ENCODE results near the gene PRDM5. TPM values are rescaled to one million over a fixed set of nuclear protein-coding genes. Genes with fewer than 3 reads are reported as not detected.
A peak's percentile ranks its signal among the peaks of the same experiment; 100 is the strongest.

PRDM5 gene
- total RNA-seq (10 to 100 TPM in 7 of 9 donors, 1 to 10 TPM in 2; 7.1 to 26.1 (median 15.5) TPM), polyA plus RNA-seq (1 to 10 TPM; 3.4 to 6.2 (median 3.6) TPM)
- long read RNA-seq, donor 1: 0 reads
- long read RNA-seq, donor 2: 0 reads
- long read RNA-seq, donor 3, partial matches to known transcripts: 0 of 1 reads
- long read RNA-seq, donor 3, other reads (novel, unspliced or antisense): 0 of 1 reads
- long read RNA-seq, donor 4, partial matches to known transcripts: 1 of 4 reads
- long read RNA-seq, donor 4, other reads (novel, unspliced or antisense): 1 of 4 reads
- long read RNA-seq, donor 5, partial matches to known transcripts: 6 of 12 reads
- long read RNA-seq, donor 5, other reads (novel, unspliced or antisense): 3 of 12 reads
- long read RNA-seq, donor 6, full-length matches to known transcripts: 1 of 4 reads
- long read RNA-seq, donor 6, partial matches to known transcripts: 1 of 4 reads
- long read RNA-seq, donor 6, other reads (novel, unspliced or antisense): 2 of 4 reads
- long read RNA-seq, donor 7, partial matches to known transcripts: 0 of 2 reads
- long read RNA-seq, donor 7, other reads (novel, unspliced or antisense): 0 of 2 reads
- long read RNA-seq, donor 8, partial matches to known transcripts: 0 of 3 reads
- long read RNA-seq, donor 8, other reads (novel, unspliced or antisense): 0 of 3 reads
- long read RNA-seq, donor 9, partial matches to known transcripts: 0 of 1 reads
- long read RNA-seq, donor 9, other reads (novel, unspliced or antisense): 0 of 1 reads
- long read RNA-seq, donor 10, partial matches to known transcripts: 0 of 2 reads
- long read RNA-seq, donor 10, other reads (novel, unspliced or antisense): 0 of 2 reads

DNA sequence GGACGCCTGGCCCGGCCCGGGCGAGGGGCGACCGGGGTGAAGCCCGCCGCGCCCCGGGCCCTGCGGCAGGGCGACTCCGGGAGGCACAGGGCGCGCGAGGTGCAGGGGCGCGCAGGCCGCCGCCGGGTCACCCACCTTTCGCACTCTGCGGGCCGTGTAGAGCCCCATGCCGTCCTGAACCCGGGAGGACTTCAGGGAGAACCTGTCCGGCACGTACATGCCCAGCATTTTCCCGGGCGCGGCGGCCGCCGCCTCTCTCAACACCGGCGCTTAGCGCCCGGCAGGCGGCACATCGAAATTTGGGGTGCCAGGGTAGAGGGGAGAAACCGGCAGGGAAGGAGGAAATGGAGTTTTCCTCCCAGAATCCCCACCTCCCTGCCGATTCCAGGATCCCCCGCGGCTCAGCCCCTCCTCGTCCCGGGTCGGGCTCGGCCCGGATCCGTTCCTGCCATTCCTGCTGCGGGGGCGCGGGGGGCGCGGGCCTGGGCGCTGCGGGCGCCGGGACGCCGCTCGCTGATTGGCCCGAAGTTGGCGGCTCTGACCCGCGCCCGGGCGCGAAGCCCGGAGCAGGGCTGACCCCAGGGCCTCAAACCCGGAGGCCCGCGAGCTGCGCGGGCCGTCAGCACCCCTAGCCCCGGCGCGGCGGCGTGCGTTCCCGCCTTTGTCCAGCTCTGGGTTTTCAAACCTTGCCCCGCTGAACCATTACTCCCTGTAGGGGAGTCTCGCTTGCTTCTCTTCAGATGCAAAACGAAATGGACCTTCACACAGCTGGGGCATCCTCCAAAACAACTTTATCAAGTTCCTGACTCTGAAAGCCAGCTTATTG lies at the start of gene PRDM5:
TSS of gene PRDM5 (minus strand) at position 346 of the 826 bp plus-strand sequence. CDS start at position 228, 118 bp downstream.
- DNase-seq: peak; percentile 54 to 71 (median 63)
- H3K27ac ChIP-seq: peak within 1 kb of the TSS; percentile 5 to 98 (median 90)
- no peaks in the 10 kb centered on the region for H3K36me3 ChIP-seq (replicated peaks in 1 of 2)
- no peaks in the 10 kb centered on the region for H3K9me3 ChIP-seq (replicated peaks in 1 of 3)
- intact Hi-C loops (cut with DNase I): loop anchor here in 1 of 2 donors (10.0 kb wide), 1 partner anchor 208 kb away; no protein-coding TSS in a partner anchor
- WGBS, 4 donors: 0 to 1% (median 1%) methylated on average over 9 to 86 of the region's 86 CpGs
- H3K4me1 ChIP-seq (replicated peaks in 1 of 2): peaks cover 19 to 27% of the 10 kb centered on the region in 2 donors
- peak within 1 kb of the TSS; percentile 33 to 78 (median 54) for H3K4me3 ChIP-seq
- TF ChIP-seq, protein P1, sequence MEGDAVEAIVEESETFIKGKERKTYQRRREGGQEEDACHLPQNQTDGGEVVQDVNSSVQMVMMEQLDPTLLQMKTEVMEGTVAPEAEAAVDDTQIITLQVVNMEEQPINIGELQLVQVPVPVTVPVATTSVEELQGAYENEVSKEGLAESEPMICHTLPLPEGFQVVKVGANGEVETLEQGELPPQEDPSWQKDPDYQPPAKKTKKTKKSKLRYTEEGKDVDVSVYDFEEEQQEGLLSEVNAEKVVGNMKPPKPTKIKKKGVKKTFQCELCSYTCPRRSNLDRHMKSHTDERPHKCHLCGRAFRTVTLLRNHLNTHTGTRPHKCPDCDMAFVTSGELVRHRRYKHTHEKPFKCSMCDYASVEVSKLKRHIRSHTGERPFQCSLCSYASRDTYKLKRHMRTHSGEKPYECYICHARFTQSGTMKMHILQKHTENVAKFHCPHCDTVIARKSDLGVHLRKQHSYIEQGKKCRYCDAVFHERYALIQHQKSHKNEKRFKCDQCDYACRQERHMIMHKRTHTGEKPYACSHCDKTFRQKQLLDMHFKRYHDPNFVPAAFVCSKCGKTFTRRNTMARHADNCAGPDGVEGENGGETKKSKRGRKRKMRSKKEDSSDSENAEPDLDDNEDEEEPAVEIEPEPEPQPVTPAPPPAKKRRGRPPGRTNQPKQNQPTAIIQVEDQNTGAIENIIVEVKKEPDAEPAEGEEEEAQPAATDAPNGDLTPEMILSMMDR (IDR thresholded peaks at IDR 0.05): peak in 1 of 6 experiments; percentile 30
- peak in 1 of 2 donors; percentile 59 for TF ChIP-seq POLR2A (IDR thresholded peaks at IDR 0.05)
- H3K27me3 ChIP-seq: no peaks in the 10 kb centered on the region

DNA sequence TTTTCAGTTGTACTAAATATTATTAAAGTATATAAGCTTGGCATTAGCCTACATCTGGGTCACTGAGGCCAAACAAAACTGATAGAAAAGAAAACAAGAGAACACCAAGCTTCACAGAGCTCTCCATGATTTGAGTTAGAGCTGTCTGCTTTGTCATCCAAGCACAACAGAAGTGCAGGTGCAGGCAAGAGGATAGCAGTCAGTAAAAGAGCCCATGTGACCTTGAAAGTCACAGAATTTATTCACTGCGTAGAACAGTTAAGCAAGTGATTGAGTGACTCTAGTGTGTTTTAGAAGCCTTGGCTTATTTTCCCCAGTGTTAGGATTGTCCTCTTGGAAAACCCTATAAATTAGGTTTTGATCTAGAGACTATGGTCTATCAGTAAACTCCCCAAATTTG lies 49.4 kb upstream of the PRDM5 start:
- no peaks in the 10 kb centered on the region for H3K9me3 ChIP-seq (replicated peaks in 1 of 3)
- no peaks in the 10 kb centered on the region for H3K4me1 ChIP-seq (replicated peaks in 1 of 2)
- H3K27me3 ChIP-seq: no peaks in the 10 kb centered on the region
- intact Hi-C loops (cut with DNase I): no loop called here
- no peaks in the 10 kb centered on the region for H3K36me3 ChIP-seq (replicated peaks in 1 of 2)
- no peak overlapping the region for H3K4me3 ChIP-seq
- 32 to 44% (median 37%) methylated on average over 1 of the region's 1 CpG for WGBS, 4 donors
- no peak for DNase-seq
- no peak overlapping the region for H3K27ac ChIP-seq
- TF ChIP-seq, protein P1 (IDR thresholded peaks at IDR 0.05): no peak
- TF ChIP-seq POLR2A (IDR thresholded peaks at IDR 0.05): no peak

DNA sequence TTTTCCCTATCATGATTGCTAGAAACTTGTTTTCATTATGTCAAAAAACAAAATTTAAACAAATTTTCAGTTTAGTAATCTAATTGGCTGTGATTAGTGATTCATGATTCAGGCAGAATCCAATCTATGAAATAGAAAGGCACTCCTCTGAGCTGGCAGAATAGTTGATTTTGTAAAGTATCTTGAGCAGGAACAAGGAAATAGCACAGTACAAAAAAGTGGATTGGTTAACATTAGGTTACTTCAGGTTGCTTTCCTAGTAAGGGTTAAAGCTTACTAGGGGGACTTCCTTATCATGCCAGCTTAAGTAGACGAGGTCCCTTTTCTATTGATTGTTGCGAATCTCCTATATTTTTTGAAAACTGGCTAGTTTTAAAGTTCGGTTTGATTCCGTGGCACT lies 43.4 kb upstream of the PRDM5 start:
- no peak for DNase-seq
- Histone ChIP-seq H3K27ac (no peak overlapping the region), H3K36me3 (replicated peaks in 1 of 2) (no peaks in the 10 kb centered on the region), H3K27me3 (no peaks in the 10 kb centered on the region), H3K9me3 (replicated peaks in 1 of 3) (no peaks in the 10 kb centered on the region), H3K4me3 (no peak overlapping the region), H3K4me1 (replicated peaks in 1 of 2) (no peaks in the 10 kb centered on the region)
- intact Hi-C loops (cut with DNase I): no loop called here
- TF ChIP-seq POLR2A (IDR thresholded peaks at IDR 0.05): no peak
- TF ChIP-seq, protein P1 (IDR thresholded peaks at IDR 0.05): no peak
- 78 to 81% (median 79%) methylated on average over 4 of the region's 4 CpGs for WGBS, 4 donors
